Measurements from ENCODE around the gene CAMSAP2.

DNA sequence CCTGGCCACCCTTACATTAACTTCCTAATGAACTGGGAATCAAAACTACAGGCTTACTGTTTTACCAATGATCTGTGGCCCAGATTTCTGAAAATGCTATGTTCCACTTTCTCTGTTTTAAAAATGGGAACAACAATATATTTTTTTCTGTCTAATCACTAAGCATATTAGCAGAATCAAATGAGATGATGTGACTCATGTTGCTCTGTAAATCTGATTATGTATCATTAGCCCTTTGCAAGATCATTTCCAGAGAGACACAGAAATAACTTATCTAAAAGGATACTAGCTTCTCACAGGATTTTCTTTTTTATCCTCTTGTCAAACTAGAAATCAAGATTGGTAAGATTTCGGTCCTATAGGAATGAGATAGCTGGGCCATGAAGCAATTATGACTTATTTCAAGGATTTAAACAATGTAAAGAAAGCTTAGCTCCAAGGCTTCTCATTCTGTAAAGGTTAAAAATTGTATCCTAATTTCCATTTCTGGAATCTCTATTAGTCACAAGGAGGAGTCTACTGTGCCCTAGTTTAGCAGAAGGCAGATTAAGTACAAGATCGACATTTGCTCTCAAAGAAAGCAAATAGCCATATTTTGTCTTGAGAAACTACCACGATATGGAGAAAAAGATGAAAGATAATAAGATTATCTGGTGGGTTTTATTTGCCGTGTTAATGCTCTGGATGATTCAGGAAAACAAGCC is 32.4 kb upstream of the CAMSAP2 start:
- TF ChIP-seq, protein P1, sequence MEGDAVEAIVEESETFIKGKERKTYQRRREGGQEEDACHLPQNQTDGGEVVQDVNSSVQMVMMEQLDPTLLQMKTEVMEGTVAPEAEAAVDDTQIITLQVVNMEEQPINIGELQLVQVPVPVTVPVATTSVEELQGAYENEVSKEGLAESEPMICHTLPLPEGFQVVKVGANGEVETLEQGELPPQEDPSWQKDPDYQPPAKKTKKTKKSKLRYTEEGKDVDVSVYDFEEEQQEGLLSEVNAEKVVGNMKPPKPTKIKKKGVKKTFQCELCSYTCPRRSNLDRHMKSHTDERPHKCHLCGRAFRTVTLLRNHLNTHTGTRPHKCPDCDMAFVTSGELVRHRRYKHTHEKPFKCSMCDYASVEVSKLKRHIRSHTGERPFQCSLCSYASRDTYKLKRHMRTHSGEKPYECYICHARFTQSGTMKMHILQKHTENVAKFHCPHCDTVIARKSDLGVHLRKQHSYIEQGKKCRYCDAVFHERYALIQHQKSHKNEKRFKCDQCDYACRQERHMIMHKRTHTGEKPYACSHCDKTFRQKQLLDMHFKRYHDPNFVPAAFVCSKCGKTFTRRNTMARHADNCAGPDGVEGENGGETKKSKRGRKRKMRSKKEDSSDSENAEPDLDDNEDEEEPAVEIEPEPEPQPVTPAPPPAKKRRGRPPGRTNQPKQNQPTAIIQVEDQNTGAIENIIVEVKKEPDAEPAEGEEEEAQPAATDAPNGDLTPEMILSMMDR (optimal IDR thresholded peaks at IDR 0.05 in 1 of 3, IDR thresholded peaks at IDR 0.05 in 1 of 3, conservative IDR thresholded peaks at IDR 0.05 in 1 of 3; ENCODE audit: extremely low read depth in 1 of 3, insufficient read depth in 2 of 3, low read length in 3 of 3): no peak
- TF ChIP-seq EZH2 (IDR thresholded peaks at IDR 0.05; ENCODE audit: low read length): no peak

All from keratinocyte (primary cell).